ENCODE results near the gene LGALS8.
"Not testable (repeated sequence)": the region's sequence is repeated elsewhere in the genome, so short reads cannot be mapped to it uniquely, and the experiment has no call there.

Gene LGALS8

GRCh38 chr1:236540813-236541465 is 17.2 kb downstream of the LGALS8 start:
- no peak for DNase-seq (ENCODE audit: low read depth)

DNA sequence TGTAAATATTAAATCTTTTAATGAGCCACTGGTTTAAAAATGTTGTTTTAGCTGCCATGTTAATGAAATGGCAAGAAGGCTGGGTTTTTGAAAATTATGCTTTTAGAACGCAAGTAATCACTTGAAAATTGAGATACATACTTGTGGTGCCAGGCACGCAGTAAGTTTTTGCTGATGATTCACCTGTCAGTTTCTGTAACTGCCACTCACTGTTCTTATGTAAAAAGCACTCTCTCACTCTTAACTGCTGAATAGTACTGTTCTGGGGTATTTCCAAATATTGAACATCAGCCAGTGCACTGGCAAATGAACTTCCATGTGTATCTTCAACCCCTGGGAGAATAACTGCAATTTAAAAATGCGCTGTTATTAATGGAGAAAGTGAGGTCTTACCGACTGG is 17.9 kb downstream of the LGALS8 start:
- no peak for DNase-seq (ENCODE audit: low read depth)

- DNase-seq (ENCODE audit: low read depth): no peak
These were observed 19.4 kb downstream of the LGALS8 start for GRCh38 chr1:236543065-236543669.

GRCh38 chr1:236545621-236546169 is 21.9 kb downstream of the LGALS8 start:
- DNase-seq (ENCODE audit: low read depth): no peak

GRCh38 chr1:236548452-236548851 is 24.7 kb downstream of the LGALS8 start:
- no peak for DNase-seq (ENCODE audit: low read depth)

- no peak for DNase-seq (ENCODE audit: low read depth)
These were observed 27.4 kb downstream of the LGALS8 start for GRCh38 chr1:236550961-236551851.

GRCh38 chr1:236552096-236552495 is 28.3 kb downstream of the LGALS8 start:
- DNase-seq (ENCODE audit: low read depth): no peak

GRCh38 chr1:236552901-236553300 is 29.1 kb downstream of the LGALS8 start:
- DNase-seq (ENCODE audit: low read depth): no peak

DNA sequence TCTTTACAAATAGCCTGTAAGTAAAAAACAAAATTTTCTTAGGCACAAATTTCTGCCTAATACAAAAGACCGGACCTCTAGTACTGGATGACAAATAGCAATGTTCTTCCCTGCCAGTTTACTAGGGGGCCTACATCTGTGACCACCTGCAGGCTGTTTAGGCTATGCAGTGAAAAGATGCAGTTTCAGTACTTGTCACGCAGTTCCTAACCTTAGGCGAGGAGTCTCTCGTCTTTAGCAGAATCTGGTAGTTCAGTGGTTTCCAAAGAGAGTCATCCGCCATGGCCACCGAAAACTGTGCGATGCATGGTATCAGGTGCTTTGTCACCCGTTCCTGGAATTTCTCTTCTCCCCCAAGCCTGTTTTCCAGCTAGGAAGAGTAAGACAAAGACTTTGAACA is 29.6 kb downstream of the LGALS8 start:
- no peak for DNase-seq (ENCODE audit: low read depth)

DNA sequence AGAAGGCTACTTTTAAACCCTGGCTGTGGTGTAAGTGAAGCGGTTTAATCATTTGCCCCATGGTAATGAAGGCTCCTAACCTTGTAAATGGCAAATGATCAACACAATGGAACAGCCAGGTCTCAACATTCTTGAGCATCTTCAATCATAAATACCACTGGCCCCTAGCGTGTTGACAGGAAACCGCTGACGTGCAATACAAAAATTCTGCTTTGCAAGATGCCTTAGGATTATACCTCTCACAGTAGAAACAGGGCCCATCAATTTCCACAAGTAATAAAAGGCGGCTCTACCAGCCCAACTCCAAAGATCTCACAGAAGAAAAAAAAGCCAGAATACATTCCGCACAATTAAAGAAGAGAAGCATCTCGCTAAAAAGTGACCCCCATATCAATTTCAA is 32.8 kb downstream of the LGALS8 start:
- no peak for DNase-seq (ENCODE audit: low read depth)

GRCh38 chr1:236558081-236558480 is 34.3 kb downstream of the LGALS8 start:
- DNase-seq (ENCODE audit: low read depth): no peak

DNA sequence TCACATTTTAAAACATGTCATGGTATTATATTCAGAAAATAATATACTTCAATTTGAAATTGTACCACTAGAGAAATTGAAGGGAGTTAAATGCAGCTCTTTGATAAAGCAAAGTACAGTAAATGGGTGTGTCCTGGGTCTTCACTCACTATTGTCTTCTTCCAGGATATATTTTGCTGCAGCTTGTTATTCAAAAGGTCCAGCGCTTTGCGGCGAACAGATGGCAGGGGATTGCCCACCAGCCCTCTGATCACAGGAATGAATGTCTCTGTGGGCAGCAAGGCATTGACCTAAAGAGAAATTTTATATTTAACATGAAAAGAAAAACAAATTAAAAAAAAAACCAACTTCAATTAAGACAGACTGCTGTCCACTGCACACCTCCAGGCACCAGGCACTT is 35.1 kb downstream of the LGALS8 start:
- no peak for DNase-seq (ENCODE audit: low read depth)

- no peak for DNase-seq (ENCODE audit: low read depth)
These were observed 36.5 kb downstream of the LGALS8 start for GRCh38 chr1:236560213-236560771.

GRCh38 chr1:236561976-236562375 is 38.2 kb downstream of the LGALS8 start:
- no peak for DNase-seq (ENCODE audit: low read depth)

- no peak for DNase-seq (ENCODE audit: low read depth)
These were observed 41.7 kb downstream of the LGALS8 start for GRCh38 chr1:236565530-236565929.

DNA sequence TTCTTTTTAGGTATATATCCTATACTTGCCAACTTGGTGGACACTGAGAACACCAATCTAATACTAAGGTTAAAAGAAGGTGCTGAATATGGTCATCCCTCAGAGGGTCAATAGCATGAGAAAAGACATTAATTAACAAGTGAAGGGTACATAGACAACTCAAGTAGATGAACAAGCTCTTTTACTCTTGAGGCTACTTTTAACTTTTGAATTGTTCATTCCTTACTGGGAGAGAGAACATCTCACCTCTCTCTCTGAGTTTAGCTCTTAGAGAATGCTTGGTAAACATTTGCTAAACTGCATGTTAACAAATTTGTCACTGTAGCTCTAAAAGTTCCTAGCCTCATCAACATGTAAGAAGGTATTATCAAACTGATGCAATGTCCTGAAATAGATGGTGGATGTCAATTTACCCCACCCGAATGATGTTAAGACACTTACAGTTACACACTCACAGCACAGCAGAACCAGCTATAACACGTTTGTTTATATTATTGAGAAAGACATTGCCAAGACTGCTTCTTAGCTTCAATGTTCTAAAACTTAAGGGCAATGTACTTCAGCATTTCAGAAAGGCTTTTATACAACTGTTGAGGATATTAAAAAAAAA is 44.6 kb downstream of the LGALS8 start:
- DNase-seq (ENCODE audit: low read depth): no peak

DNA sequence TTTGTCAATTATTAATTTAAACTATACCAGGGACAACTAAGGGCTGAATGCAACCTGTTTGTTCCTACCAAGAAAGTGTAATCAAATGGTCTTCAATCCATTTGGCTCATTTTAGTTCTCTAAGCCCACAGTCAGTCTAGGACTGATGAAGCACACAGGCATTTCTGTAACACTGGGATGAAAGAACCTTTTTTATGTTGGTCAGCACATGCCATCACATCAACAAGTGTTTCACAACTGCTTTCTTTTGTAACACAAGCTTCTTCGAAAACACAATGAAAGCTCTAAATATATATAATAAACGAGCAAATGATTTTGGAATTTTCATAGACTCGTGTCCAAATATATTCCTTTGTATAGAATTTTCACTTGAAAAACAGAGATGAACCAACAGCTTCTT is 51.7 kb downstream of the LGALS8 start:
- DNase-seq (ENCODE audit: low read depth): no peak

- no peak for DNase-seq (ENCODE audit: low read depth)
These were observed 52.2 kb downstream of the LGALS8 start for GRCh38 chr1:236576004-236576403.

GRCh38 chr1:236577041-236577440 is 53.3 kb downstream of the LGALS8 start:
- not testable (repeated sequence) for DNase-seq (ENCODE audit: low read depth)

DNA sequence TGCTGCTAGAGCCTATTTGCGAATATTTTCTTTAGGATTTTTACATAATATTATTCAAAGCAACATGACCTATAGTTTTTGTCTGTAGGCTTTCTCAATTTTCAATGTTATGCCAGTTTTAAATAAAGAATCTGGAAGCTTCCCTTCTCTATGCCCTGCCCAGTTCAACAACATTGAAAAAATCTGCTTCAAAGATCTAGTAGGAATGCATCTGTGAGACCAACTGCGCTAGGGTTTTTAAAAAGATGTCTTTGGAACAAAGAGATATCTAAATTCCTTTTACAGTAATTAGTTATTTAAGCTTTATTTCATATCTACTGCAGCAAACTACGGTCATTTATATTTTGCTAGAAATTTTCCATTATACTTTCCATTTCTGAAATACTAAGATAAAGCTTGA is 54.9 kb downstream of the LGALS8 start:
- no peak for DNase-seq (ENCODE audit: low read depth)

DNA sequence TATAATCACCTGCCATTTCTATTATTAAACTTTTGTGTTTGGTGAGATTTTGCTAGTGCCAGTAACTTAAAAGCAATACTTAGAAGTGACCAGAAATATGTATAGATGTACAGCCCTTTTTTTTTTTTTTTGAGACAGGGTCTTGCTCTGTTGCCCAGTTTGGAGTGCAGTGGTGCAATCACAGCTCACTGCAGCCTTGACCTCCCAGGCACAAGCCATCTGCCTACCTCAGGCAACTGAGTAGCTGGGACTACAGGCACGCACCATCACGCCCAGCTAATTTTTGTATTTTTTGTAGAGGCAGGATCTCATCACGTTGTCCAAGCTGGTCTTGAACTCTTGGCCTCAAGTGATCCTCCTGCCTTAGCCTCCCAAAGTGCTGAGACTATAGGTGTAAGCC is 56.6 kb downstream of the LGALS8 start:
- not testable (repeated sequence) for DNase-seq (ENCODE audit: low read depth)

GRCh38 chr1:236581528-236581927 is 57.7 kb downstream of the LGALS8 start:
- no peak for DNase-seq (ENCODE audit: low read depth)

Data from stimulated activated CD8-positive, alpha-beta memory T cell treated with anti-CD3 and anti-CD28 coated beads, Interleukin-12 subunit alpha, Interleukin-12 subunit beta, amount 100 ng/mL, for 1 hour (primary cell).